Lower leg skin (tissue), 4 donors: ENCODE data around the gene CLEC16A. TPM values are rescaled to one million over a fixed set of nuclear protein-coding genes. Genes with fewer than 3 reads are reported as not detected.

Experiments used
- DNase-seq, 2 donors: peaks; one replicate each; pipeline ENCODE4 v3.0.0-alpha.2; 2019; ENCODE audit warnings: low spot score in 2 of 2
- H3K4me3 ChIP-seq: fragments of 200-600 bp; sonication (generic); 2 replicates; pipeline ENCODE4 v1.5.1; 2017; ENCODE audit warnings: mild to moderate bottlenecking, low read depth; ENCODE audit not compliant: poor library complexity, severe bottlenecking
- CTCF ChIP-seq, 3 donors: fragments of 450-650 bp; IDR thresholded peaks; one replicate each; pipeline ENCODE4 v1.5.1; 2016; ENCODE audit warnings: antibody characterized with exemption in 3 of 3, mild to moderate bottlenecking in 3 of 3, moderate library complexity in 2 of 3
- POLR2A ChIP-seq, 2 donors: fragments of 450-650 bp; IDR thresholded peaks; one replicate each; pipeline ENCODE4 v1.6.1; 2016 to 2017; ENCODE audit warnings: antibody characterized with exemption in 2 of 2, mild to moderate bottlenecking in 1 of 2, moderate library complexity in 1 of 2
- WGBS, 2 donors: methylation state at CpG; one replicate each; pipeline ENCODE4 v1.1.5; 2018; 5-methylcytosine and 5-hydroxymethylcytosine counted together
- intact Hi-C: fragments of 100-400 bp; cut with DNase I; formaldehyde crosslinking; loops from one replicate; pipeline ENCODE4 v1.15.0; 2023; ENCODE audit warnings: low total_unique reads
- total RNA-seq, 4 donors: library from RNA; depleted of rRNA; stranded (reverse); fragments of >200 nt; gene quantifications; one replicate each; pipeline ENCODE4 v1.1.0, GENCODE V29; 2016

The CLEC16A gene
- total RNA-seq, 4 donors from 2014 or later = 26.8 to 30.0 (median 29.5) TPM

- no peak overlapping the region for H3K4me3 ChIP-seq
- no peak for DNase-seq
- WGBS, 2 donors = 92 to 97% methylated on average over 6 of the region's 6 CpGs
- no peak for TF ChIP-seq CTCF (IDR thresholded peaks at IDR 0.05)
- TF ChIP-seq POLR2A (IDR thresholded peaks at IDR 0.05) = no peak
- intact Hi-C loops = no loop called here
Observed at GRCh38 chr16:10988879-10989278, 44.5 kb downstream of the CLEC16A start.

DNA sequence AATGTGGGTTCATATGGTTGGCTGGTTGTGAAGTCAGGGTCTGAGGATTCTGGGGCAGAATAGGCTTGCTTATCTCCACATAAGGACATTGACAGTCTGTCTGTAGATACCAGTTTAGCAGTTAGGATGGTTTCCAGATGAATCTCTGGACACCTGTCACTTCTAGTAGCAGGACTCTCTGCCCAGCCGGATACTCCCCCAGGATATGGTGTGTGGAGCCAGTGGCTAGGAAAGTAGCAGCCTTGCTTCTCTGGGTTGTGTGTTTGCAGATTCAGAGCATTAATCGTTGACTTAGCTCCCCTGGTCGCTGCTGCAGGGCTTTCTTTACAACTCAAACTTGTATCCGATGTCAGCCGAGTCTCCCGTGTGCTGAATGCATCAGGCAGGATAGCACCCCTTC is 45.2 kb downstream of the CLEC16A start:
- no peak for DNase-seq
- intact Hi-C loops = no loop called here
- 94 to 95% methylated on average over 6 of the region's 6 CpGs for WGBS, 2 donors
- TF ChIP-seq CTCF (IDR thresholded peaks at IDR 0.05) (no peak), POLR2A (IDR thresholded peaks at IDR 0.05) (no peak)
- H3K4me3 ChIP-seq = no peak overlapping the region

DNA sequence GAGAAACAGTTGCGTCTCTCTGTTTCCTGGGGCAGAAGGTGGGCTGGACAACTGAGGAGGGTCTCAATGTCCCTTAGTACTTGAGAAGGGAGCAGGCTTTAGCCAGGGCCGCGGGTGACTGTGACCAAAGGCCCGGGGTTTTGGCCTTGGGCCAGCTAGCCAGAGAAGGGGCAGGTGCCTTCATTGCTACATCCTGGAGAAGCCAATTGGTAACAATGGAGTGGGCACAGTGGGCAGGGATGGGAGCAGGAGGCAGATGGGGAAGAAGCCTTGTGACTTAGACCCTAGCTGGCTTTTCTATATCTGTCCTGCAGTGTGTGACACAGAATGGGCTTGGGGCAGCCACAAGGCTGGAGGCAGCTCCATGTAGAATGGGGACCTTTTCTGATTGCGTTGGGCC is 46.0 kb downstream of the CLEC16A start:
- DNase-seq = no peak
- 84 to 92% methylated on average over 5 of the region's 5 CpGs for WGBS, 2 donors
- TF ChIP-seq POLR2A (IDR thresholded peaks at IDR 0.05) (no peak), CTCF (IDR thresholded peaks at IDR 0.05) (no peak)
- no peak overlapping the region for H3K4me3 ChIP-seq
- intact Hi-C loops = no loop called here

GRCh38 chr16:10992112-10992511 is 47.7 kb downstream of the CLEC16A start:
- WGBS, 2 donors = 79 to 84% methylated on average over 4 of the region's 4 CpGs
- DNase-seq = no peak
- TF ChIP-seq POLR2A (IDR thresholded peaks at IDR 0.05) = no peak
- H3K4me3 ChIP-seq = no peak overlapping the region
- intact Hi-C loops = no loop called here

DNA sequence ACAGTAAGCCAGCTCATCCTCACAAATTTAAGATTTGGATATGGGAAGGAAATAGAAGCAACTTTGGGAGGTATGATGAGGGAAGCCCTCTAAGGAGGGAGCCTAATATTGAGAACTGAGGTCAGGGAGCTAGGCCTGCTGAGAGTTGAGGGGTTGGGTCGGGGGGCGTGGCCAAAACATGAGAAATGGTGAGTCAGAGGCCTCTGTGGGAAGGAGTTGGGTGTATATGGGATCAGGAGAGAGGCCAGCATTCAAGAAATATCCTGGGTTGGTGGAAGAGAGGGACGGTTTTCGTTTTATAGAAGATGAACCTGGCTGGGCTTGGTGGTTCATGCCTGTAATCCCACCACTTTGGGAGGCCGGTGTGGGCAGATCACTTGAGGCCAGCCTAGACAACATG is 48.4 kb downstream of the CLEC16A start:
- DNase-seq = no peak
- intact Hi-C loops = no loop called here
- no peak for TF ChIP-seq POLR2A (IDR thresholded peaks at IDR 0.05)
- no peak for TF ChIP-seq CTCF (IDR thresholded peaks at IDR 0.05)
- 48 to 56% methylated on average over 5 of the region's 5 CpGs for WGBS, 2 donors
- H3K4me3 ChIP-seq = no peak overlapping the region

GRCh38 chr16:10993649-10994048 is 49.3 kb downstream of the CLEC16A start:
- TF ChIP-seq POLR2A (IDR thresholded peaks at IDR 0.05) (no peak), CTCF (IDR thresholded peaks at IDR 0.05) (no peak)
- DNase-seq = no peak
- H3K4me3 ChIP-seq = no peak overlapping the region
- WGBS, 2 donors = 86 to 88% methylated on average over 6 of the region's 6 CpGs
- intact Hi-C loops = no loop called here
